WTC11 (cell line): ENCODE measurements around the gene CREB3L4. TPM values are rescaled to one million over a fixed set of nuclear protein-coding genes. Genes with fewer than 3 reads are reported as not detected.

Experiments
- ATAC-seq: fragments of 200-7000 bp; cut with Tn5 transposase; 2 replicates; pipeline ENCODE4 v1.10.0; 2021; ENCODE audit warnings: mild to moderate bottlenecking, moderate library complexity
- CTCF ChIA-PET: fragments of 300-600 bp; sonication (Branson Sonifier 250); formaldehyde crosslinking; loops from one replicate; lab custom pipeline; 2021; ENCODE audit warnings: antibody characterized with exemption; lab: Charles Lee
- POLR2A ChIA-PET: fragments of 350-600 bp; sonication (Branson Sonifier 250); formaldehyde crosslinking; loops from one replicate; lab custom pipeline; 2021; ENCODE audit warnings: antibody characterized with exemption; lab: Charles Lee
- DNase-seq: peaks from one replicate; pipeline ENCODE4 v3.0.0; 2021; ENCODE audit warnings: low spot score
- H3K27ac Mint-ChIP-seq: 2 replicates; pipeline ENCODE4 v1.8.0; 2021; ENCODE audit warnings: mixed read lengths
- H3K27me3 Mint-ChIP-seq: 2 replicates; pipeline ENCODE4 v1.8.0; 2021; ENCODE audit warnings: low read depth, mild to moderate bottlenecking, moderate library complexity, mixed read lengths
- H3K36me3 Mint-ChIP-seq: 2 replicates; pipeline ENCODE4 v1.8.0; 2021; ENCODE audit warnings: mixed read lengths
- H3K4me1 Mint-ChIP-seq: 2 replicates; pipeline ENCODE4 v1.8.0; 2022; ENCODE audit warnings: mixed read lengths
- H3K4me3 Mint-ChIP-seq: 2 replicates; pipeline ENCODE4 v1.8.0; 2021; ENCODE audit warnings: mild to moderate bottlenecking, moderate library complexity, mixed read lengths
- H3K9me3 Mint-ChIP-seq: 2 replicates; pipeline ENCODE4 v1.8.0; 2021; ENCODE audit warnings: mixed read lengths
- AR ChIP-seq: fragments of 250-450 bp; sonication (Bioruptor Pico); IDR thresholded peaks from 2 replicates; pipeline ENCODE4 v1.9.0; 2021; ENCODE audit warnings: mild to moderate bottlenecking
- CDX4 ChIP-seq: fragments of 250-450 bp; sonication (Bioruptor Pico); IDR thresholded peaks from 2 replicates; pipeline ENCODE4 v1.9.0; 2021; ENCODE audit warnings: moderate library complexity, mild to moderate bottlenecking, inconsistent platforms, borderline replicate concordance
- FOXP1 ChIP-seq: sonication (generic); formaldehyde crosslinking; IDR thresholded peaks from 2 replicates; pipeline ENCODE4 v1.8.0; 2022; ENCODE audit warnings: missing genetic modification reagents, mild to moderate bottlenecking, moderate library complexity, borderline replicate concordance
- GABPB1 ChIP-seq: sonication (generic); formaldehyde crosslinking; IDR thresholded peaks from 2 replicates; pipeline ENCODE4 v1.8.1; 2023; ENCODE audit warnings: mild to moderate bottlenecking, missing genetic modification reagents
- GRHL2 ChIP-seq: fragments of 250-450 bp; sonication (Bioruptor Pico); IDR thresholded peaks from 2 replicates; pipeline ENCODE4 v1.8.0; 2022; ENCODE audit warnings: mild to moderate bottlenecking, moderate library complexity; ENCODE audit not compliant: insufficient replicate concordance, severe bottlenecking
- GTF2I ChIP-seq: fragments of 250-450 bp; sonication (Bioruptor Pico); conservative IDR thresholded peaks from 2 replicates; pipeline ENCODE4 v1.4.0; 2021; ENCODE audit warnings: mild to moderate bottlenecking
- HMGXB4 ChIP-seq: sonication (generic); formaldehyde crosslinking; IDR thresholded peaks from 2 replicates; pipeline ENCODE4 v1.8.1; 2023; ENCODE audit warnings: mild to moderate bottlenecking, moderate library complexity, missing genetic modification reagents
- MAX ChIP-seq: sonication (generic); formaldehyde crosslinking; IDR thresholded peaks from 2 replicates; pipeline ENCODE4 v1.8.0; 2022; ENCODE audit warnings: mild to moderate bottlenecking, missing genetic modification reagents
- NR2C2 ChIP-seq: sonication (generic); formaldehyde crosslinking; IDR thresholded peaks from 2 replicates; pipeline ENCODE4 v1.8.0; 2022; ENCODE audit warnings: mild to moderate bottlenecking, missing genetic modification reagents
- SMAD3 ChIP-seq: sonication (generic); formaldehyde crosslinking; IDR thresholded peaks from 2 replicates; pipeline ENCODE4 v1.8.0; 2022; ENCODE audit warnings: missing genetic modification reagents, mild to moderate bottlenecking, borderline replicate concordance
- TEAD4 ChIP-seq: sonication (generic); formaldehyde crosslinking; IDR thresholded peaks from 2 replicates; pipeline ENCODE4 v1.8.0; 2022; ENCODE audit warnings: mild to moderate bottlenecking, missing genetic modification reagents
- ZNF219 ChIP-seq: sonication (generic); formaldehyde crosslinking; IDR thresholded peaks from 2 replicates; pipeline ENCODE4 v1.8.0; 2023; ENCODE audit warnings: missing genetic modification reagents, mild to moderate bottlenecking, borderline replicate concordance
- ZNF281 ChIP-seq: sonication (generic); formaldehyde crosslinking; IDR thresholded peaks from 2 replicates; pipeline ENCODE4 v1.8.0; 2023; ENCODE audit warnings: mild to moderate bottlenecking, missing genetic modification reagents
- total RNA-seq: library from RNA; stranded (reverse); gene quantifications from 3 replicates; pipeline ENCODE4 v1.2.3, GENCODE V29; 2021
- TF ChIP-seq, protein P1 (sequence below): sonication (generic); formaldehyde crosslinking; IDR thresholded peaks from 2 replicates; pipeline ENCODE4 v1.8.1; 2022; ENCODE audit warnings: low read depth, mild to moderate bottlenecking, moderate library complexity, missing genetic modification reagents, borderline replicate concordance
- TF ChIP-seq, protein P2 (sequence below): sonication (generic); formaldehyde crosslinking; IDR thresholded peaks from 2 replicates; pipeline ENCODE4 v1.8.1; 2023; ENCODE audit warnings: mild to moderate bottlenecking, missing genetic modification reagents
- TF ChIP-seq, protein P3 (sequence below): fragments of 250-450 bp; sonication (Bioruptor Pico); IDR thresholded peaks from 2 replicates; pipeline ENCODE4 v1.9.0; 2021; ENCODE audit warnings: mild to moderate bottlenecking

Gene CREB3L4
- total RNA-seq, 1 experiment from 2014 or later = 33.1 TPM

GRCh38 chr1:153933430-153933829 is 34.3 kb upstream of the CREB3L4 start (continued):
- TF ChIP-seq HMGXB4 (CRISPR knock-in tag) (no peak), NR2C2 (no peak), GTF2I (CRISPR knock-in tag) (no peak), AR (CRISPR knock-in tag) (no peak), GRHL2 (no peak), TEAD4 (no peak)

GRCh38 chr1:153933955-153934354 is 33.7 kb upstream of the CREB3L4 start:
- Mint-ChIP-seq H3K27ac (no peak overlapping the region), H3K27me3 (no peaks in the 10 kb centered on the region), H3K4me3 (no peak overlapping the region), H3K4me1 (no peaks in the 10 kb centered on the region), H3K36me3 (peaks cover 51% of the 10 kb centered on the region), H3K9me3 (no peaks in the 10 kb centered on the region)
- POLR2A ChIA-PET = interaction anchor here (0.7 kb wide), 1 partner anchor 30 kb away, joined by 3 read pairs; no protein-coding TSS in a partner anchor
- no peak for DNase-seq
- no peak for ATAC-seq
- TF ChIP-seq ZNF281 (CRISPR knock-in tag) (no peak), CDX4 (CRISPR knock-in tag) (no peak), SMAD3 (CRISPR knock-in tag) (no peak), HMGXB4 (CRISPR knock-in tag) (no peak), NR2C2 (no peak), ZNF219 (no peak), GABPB1 (CRISPR knock-in tag) (no peak), FOXP1 (no peak), MAX (CRISPR knock-in tag) (no peak)
- TF ChIP-seq, protein P1, sequence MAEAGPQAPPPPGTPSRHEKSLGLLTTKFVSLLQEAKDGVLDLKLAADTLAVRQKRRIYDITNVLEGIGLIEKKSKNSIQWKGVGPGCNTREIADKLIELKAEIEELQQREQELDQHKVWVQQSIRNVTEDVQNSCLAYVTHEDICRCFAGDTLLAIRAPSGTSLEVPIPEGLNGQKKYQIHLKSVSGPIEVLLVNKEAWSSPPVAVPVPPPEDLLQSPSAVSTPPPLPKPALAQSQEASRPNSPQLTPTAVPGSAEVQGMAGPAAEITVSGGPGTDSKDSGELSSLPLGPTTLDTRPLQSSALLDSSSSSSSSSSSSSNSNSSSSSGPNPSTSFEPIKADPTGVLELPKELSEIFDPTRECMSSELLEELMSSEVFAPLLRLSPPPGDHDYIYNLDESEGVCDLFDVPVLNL (CRISPR knock-in tag) = no peak
- TF ChIP-seq, protein P2, sequence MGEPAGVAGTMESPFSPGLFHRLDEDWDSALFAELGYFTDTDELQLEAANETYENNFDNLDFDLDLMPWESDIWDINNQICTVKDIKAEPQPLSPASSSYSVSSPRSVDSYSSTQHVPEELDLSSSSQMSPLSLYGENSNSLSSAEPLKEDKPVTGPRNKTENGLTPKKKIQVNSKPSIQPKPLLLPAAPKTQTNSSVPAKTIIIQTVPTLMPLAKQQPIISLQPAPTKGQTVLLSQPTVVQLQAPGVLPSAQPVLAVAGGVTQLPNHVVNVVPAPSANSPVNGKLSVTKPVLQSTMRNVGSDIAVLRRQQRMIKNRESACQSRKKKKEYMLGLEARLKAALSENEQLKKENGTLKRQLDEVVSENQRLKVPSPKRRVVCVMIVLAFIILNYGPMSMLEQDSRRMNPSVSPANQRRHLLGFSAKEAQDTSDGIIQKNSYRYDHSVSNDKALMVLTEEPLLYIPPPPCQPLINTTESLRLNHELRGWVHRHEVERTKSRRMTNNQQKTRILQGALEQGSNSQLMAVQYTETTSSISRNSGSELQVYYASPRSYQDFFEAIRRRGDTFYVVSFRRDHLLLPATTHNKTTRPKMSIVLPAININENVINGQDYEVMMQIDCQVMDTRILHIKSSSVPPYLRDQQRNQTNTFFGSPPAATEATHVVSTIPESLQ (CRISPR knock-in tag) = no peak
- TF ChIP-seq, protein P3, sequence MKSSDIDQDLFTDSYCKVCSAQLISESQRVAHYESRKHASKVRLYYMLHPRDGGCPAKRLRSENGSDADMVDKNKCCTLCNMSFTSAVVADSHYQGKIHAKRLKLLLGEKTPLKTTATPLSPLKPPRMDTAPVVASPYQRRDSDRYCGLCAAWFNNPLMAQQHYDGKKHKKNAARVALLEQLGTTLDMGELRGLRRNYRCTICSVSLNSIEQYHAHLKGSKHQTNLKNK (CRISPR knock-in tag) = no peak
- CTCF ChIA-PET = no interaction called here
